PFSK-1 (cell line): ENCODE measurements around the gene COL9A3.

Source experiments
- POLR2AphosphoS5 ChIP-seq: IDR thresholded peaks from 2 replicates; pipeline ENCODE4 v1.6.1; 2012; ENCODE audit warnings: low read depth, mild to moderate bottlenecking, control low read depth, low read length, moderate library complexity
- SIN3A ChIP-seq: IDR thresholded peaks from 2 replicates; pipeline ENCODE4 v1.6.1; 2012; ENCODE audit warnings: mild to moderate bottlenecking, low read length, moderate library complexity, borderline replicate concordance; ENCODE audit not compliant: insufficient read depth

DNA sequence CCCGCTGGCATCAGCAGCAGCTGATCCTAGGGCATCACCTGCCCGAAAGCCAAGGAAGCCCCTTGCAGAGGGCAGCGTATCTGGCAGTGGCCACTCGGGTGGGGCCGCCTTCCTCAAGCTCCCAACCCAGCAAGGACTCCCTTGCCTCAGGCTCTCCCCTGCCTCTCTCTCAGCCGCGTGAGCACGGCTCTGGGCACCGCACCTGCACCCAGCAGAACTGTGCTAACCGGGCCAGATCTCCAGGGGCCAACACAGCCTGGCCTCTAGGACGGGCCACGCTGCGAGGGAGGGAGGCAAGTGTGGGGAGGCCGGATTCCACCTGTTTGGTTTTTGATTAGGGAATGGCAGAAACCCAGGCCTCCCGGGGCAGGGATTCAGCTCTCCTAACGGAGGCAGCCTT, 32.4 kb upstream of the COL9A3 start:
- TF ChIP-seq POLR2AphosphoS5 (no peak), SIN3A (no peak)
